Large intestine (tissue), 3 donors: ENCODE results near the gene RNF222. TPM values are rescaled to one million over a fixed set of nuclear protein-coding genes. Genes with fewer than 3 reads are reported as not detected.
A peak's percentile ranks its signal among the peaks of the same experiment; 100 is the strongest.
"Not testable (repeated sequence)": the region's sequence is repeated elsewhere in the genome, so short reads cannot be mapped to it uniquely, and the experiment has no call there.

ENCODE experiments used
- DNase-seq, 2 donors: peaks; one replicate each; pipeline versions ENCODE4 v3.0.0 to v3.0.0-alpha.2; 2013
- H3K27ac ChIP-seq: one replicate; pipeline ENCODE4 v1.5.1; 2013; ENCODE audit warnings: low read length
- H3K27me3 ChIP-seq: 2 replicates; pipeline ENCODE4 v1.6.1; 2013; ENCODE audit warnings: low read length; ENCODE audit not compliant: control insufficient read depth, insufficient read depth
- H3K36me3 ChIP-seq: 2 replicates; pipeline ENCODE4 v1.6.1; 2013; ENCODE audit warnings: low read length; ENCODE audit not compliant: control insufficient read depth, insufficient read depth
- H3K4me1 ChIP-seq: one replicate; pipeline ENCODE4 v1.6.1; 2013; ENCODE audit warnings: low read length; ENCODE audit not compliant: control insufficient read depth, insufficient read depth
- H3K4me3 ChIP-seq: one replicate; pipeline ENCODE4 v1.5.1; 2013; ENCODE audit warnings: low read length
- H3K9me3 ChIP-seq: one replicate; pipeline ENCODE4 v1.6.1; 2013; ENCODE audit warnings: mild to moderate bottlenecking, low read depth, low read length, moderate library complexity; ENCODE audit not compliant: control insufficient read depth
- WGBS: methylation state at CpG from one replicate; pipeline ENCODE4 v1.1.5; 2013; ENCODE audit warnings: low lambda C conversion rate; ENCODE audit not compliant: insufficient coverage; 5-methylcytosine and 5-hydroxymethylcytosine counted together
- polyA plus RNA-seq: library from polyadenylated mRNA; unstranded; fragments of 120-200 nt; gene quantifications from one replicate; pipeline ENCODE4 v1.2.1, GENCODE V29; 2013

Gene RNF222
- polyA plus RNA-seq, 1 donor = 0.13 TPM

DNA sequence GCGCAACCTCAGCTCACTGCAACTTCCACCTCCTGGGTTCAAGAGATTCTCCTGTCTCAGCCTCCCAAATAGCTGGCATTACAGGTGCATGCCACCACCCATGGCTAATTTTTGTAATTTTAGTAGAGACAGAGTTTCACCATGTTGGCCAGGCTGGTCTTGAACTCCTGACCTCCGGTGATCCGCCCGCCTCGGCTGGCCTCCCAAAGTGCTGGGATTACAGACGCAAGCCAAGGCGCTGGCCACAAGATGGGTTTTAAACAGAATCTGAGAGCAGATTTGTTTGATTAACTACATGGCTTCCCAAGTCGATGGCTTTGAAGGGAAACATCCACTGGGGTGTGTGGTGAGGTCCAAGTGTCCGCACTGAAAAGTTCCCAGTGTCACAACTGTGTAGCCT, 3.1 kb downstream of the RNF222 start:
- peaks cover 53% of the 10 kb centered on the region for H3K27me3 ChIP-seq
- not testable (repeated sequence) for H3K9me3 ChIP-seq, DNase-seq, H3K4me1 ChIP-seq, H3K27ac ChIP-seq, H3K36me3 ChIP-seq, H3K4me3 ChIP-seq
- WGBS = no CpG with 5 or more reads among the region's 9 CpGs

- WGBS = no CpG with 5 or more reads among the region's 8 CpGs
- no peak for DNase-seq
- no peaks in the 10 kb centered on the region for H3K4me1 ChIP-seq
- H3K27me3 ChIP-seq = peaks cover 51% of the 10 kb centered on the region
- H3K27ac ChIP-seq = no peak overlapping the region
- no peaks in the 10 kb centered on the region for H3K9me3 ChIP-seq
- no peaks in the 10 kb centered on the region for H3K36me3 ChIP-seq
- no peak overlapping the region for H3K4me3 ChIP-seq
Measured at GRCh38 chr17:8393470-8394231, 4.0 kb downstream of the RNF222 start.

- WGBS = no CpG with 5 or more reads among the region's 46 CpGs
- Histone ChIP-seq H3K36me3 (no peaks in the 10 kb centered on the region), H3K9me3 (no peaks in the 10 kb centered on the region), H3K27ac (no peak overlapping the region), H3K27me3 (peaks cover 49% of the 10 kb centered on the region), H3K4me1 (no peaks in the 10 kb centered on the region), H3K4me3 (no peak overlapping the region)
- no peak for DNase-seq
Measured at GRCh38 chr17:8392674-8393469, 4.8 kb downstream of the RNF222 start.

DNA sequence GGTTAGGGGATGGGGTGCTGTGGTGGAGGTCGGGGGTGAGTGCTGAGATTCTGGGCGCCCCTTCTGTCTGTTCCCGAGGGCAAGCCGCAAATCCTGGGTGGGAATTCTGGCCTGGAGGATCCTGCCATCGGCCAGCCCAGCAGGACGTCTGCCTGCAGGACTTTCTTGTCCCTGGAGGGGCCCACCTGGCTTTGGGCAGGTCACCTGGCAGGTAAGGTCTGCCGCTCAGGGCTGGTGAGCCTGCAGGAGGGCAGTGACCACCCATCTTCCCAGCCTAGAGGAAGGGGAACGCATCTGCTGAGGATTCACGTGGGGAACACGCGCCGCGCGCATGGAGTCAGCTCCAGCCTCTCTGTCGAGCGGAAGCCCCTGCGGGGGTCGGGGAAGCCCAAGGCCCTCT, 5.4 kb downstream of the RNF222 start:
- WGBS = no CpG with 5 or more reads among the region's 18 CpGs
- Histone ChIP-seq H3K9me3 (no peaks in the 10 kb centered on the region), H3K4me3 (no peak overlapping the region), H3K27ac (no peak overlapping the region), H3K27me3 (peaks cover 44% of the 10 kb centered on the region), H3K36me3 (no peaks in the 10 kb centered on the region), H3K4me1 (no peaks in the 10 kb centered on the region)
- no peak for DNase-seq

DNA sequence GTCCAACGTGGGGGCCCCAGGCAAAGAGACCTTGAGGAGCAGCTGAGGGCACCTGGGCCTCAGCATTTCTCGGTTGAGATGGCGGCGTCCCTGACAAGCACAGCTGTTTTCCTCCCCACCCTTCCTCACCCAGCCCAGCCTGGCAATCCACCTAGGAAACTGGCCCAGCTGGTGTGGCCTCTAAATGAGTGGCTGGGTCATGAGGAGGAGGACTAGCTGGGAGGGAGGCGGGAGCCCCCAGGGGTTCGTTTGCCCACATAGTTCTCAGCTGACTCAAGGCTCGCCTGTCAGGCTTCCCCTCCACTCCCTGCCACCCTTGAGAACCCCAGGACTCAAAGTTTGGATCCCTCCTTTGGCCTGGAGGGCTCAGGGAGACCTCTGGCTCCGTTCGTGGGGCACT, 5.9 kb downstream of the RNF222 start:
- H3K9me3 ChIP-seq = no peaks in the 10 kb centered on the region
- no CpG with 5 or more reads among the region's 9 CpGs for WGBS
- no peaks in the 10 kb centered on the region for H3K4me1 ChIP-seq
- peaks cover 41% of the 10 kb centered on the region for H3K27me3 ChIP-seq
- H3K36me3 ChIP-seq = no peaks in the 10 kb centered on the region
- H3K4me3 ChIP-seq = no peak overlapping the region
- DNase-seq = no peak
- no peak overlapping the region for H3K27ac ChIP-seq

DNA sequence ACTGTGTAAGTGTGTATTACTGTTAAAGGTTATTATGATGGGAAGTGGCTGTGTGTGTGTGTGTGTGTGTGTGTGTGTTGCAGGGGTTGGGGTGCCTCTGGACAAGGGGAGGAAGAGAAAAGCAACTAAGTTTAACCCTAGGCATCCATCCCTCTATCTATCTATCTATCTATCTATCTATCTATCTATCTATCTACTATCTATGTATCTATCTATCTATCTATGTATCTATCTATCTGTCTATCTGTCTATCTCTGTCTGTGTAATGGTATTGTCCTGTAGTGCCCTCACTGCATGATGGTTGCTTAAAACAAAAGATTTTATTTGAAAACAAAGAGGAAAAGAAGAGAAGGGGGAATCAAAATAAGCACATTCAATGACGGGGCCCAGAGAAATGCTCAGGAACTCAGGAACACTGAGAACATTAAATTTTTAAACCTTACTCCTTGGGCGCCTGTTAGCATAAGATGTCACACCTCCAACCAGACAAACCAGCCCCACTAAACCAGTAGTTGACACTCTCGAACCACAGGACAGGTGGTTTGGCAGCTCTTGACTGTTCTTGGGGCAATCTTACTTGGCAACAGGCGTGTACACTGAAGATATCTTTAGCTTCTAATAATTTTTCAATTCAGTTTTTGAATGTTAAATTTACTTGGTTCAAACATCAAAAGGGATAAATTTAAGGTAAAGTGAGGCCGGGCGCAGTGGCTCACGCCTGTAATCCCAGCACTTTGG, 9.5 kb downstream of the RNF222 start:
- peaks cover 5% of the 10 kb centered on the region for H3K4me1 ChIP-seq
- WGBS = no CpG with 5 or more reads among the region's 7 CpGs
- H3K36me3 ChIP-seq = no peaks in the 10 kb centered on the region
- no peak overlapping the region for H3K27ac ChIP-seq
- H3K4me3 ChIP-seq = no peak overlapping the region
- H3K27me3 ChIP-seq = peaks cover 13% of the 10 kb centered on the region
- H3K9me3 ChIP-seq = no peaks in the 10 kb centered on the region
- no peak for DNase-seq

DNA sequence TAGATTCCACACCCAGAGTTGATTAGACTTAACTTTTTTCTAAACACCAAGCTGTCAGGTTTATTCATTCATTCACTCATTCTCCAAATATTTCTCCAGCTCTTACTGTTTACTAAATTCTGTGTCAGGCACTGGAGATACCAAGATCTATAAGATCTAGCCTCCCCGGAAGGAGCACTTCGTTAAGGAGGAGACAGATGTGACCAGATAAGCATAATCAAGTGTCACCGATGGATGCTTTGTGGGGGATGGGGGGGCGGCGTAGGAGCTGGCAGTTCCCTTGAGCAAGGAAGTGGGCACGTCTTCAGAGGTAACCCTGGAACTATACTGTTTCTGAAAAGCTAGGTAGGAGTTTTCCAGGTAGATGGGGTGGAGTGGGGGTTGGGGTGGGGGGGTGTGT, 10.8 kb downstream of the RNF222 start:
- Histone ChIP-seq H3K4me1 (peaks cover 7% of the 10 kb centered on the region), H3K27ac (no peak overlapping the region), H3K4me3 (no peak overlapping the region), H3K27me3 (peaks cover 4% of the 10 kb centered on the region), H3K9me3 (no peaks in the 10 kb centered on the region), H3K36me3 (peaks cover under 1% of the 10 kb centered on the region)
- no CpG with 5 or more reads among the region's 6 CpGs for WGBS
- no peak for DNase-seq

DNA sequence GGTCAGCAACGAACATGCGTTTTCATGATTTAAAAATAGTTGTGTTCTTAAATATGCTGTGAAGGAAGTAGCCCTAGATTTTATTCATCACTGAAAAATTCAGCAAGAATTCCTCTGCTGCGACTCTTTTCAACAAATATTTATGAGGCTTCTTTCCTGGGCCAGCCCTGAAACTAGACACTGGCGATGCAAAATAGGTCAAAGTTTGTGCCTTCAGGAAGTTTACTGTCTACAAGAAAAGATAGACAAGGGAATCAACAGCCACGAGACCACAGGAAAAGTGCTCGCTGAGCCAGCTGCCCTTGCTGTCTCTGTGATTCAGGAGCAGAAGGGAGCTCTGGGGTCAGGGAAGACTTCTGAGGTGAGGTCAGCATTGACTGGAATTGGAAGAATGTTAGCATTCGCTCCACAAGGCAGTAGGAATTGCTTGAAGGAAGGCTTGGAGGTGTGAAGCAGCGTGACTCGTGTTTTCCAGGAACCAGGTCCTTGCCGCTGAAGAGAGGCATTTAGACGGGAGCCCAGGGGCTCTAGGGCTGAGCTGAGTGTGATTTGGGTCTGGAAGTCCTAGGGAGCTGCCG, 12.7 kb downstream of the RNF222 start:
- WGBS = 82% methylated on average over 4 of the region's 12 CpGs
- no peak overlapping the region for H3K27ac ChIP-seq
- DNase-seq = no peak
- peaks cover 20% of the 10 kb centered on the region for H3K36me3 ChIP-seq
- no peaks in the 10 kb centered on the region for H3K9me3 ChIP-seq
- no peak overlapping the region for H3K4me3 ChIP-seq
- H3K27me3 ChIP-seq = no peaks in the 10 kb centered on the region
- peaks cover 21% of the 10 kb centered on the region for H3K4me1 ChIP-seq

- no CpG with 5 or more reads among the region's 55 CpGs for WGBS
- Histone ChIP-seq H3K36me3 (peaks cover 36% of the 10 kb centered on the region), H3K4me3 (peak within 1 kb of the TSS; percentile 90), H3K4me1 (peaks cover 21% of the 10 kb centered on the region), H3K27me3 (no peaks in the 10 kb centered on the region), H3K27ac (peak within 1 kb of the TSS; percentile 93), H3K9me3 (no peaks in the 10 kb centered on the region)
- peak; percentile 97 to 99 for DNase-seq
Measured at GRCh38 chr17:8383143-8383822, 14.3 kb downstream of the RNF222 start, which contains the start of gene RPL26. Gene RPL26, minus strand, starts transcription at chr17:8383193. Its CDS starts 883 bp downstream, at chr17:8382310.

DNA sequence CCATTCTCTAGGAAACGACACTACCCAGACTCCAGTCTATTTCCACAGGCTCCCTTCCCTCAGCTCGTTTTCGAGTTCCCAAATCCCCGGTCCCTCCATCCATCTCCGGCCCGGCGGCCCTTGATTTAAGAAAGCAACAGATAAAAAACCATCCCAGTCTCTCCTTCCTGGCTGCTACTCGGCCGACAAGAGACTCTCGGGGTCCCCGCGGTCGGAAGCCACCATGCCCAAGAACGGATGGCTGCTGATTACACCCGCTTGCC, 14.8 kb downstream of the RNF222 start:
- Histone ChIP-seq H3K36me3 (peaks cover 40% of the 10 kb centered on the region), H3K27me3 (no peaks in the 10 kb centered on the region), H3K4me3 (peak overlapping the region; percentile 90), H3K27ac (peak overlapping the region; percentile 52), H3K4me1 (peaks cover 21% of the 10 kb centered on the region), H3K9me3 (no peaks in the 10 kb centered on the region)
- no peak for DNase-seq
- 0% methylated on average over 6 of the region's 15 CpGs for WGBS
